HG02759 (cell line): ENCODE measurements around the gene C2CD4D.
"Not testable (repeated sequence)": the region's sequence is repeated elsewhere in the genome, so short reads cannot be mapped to it uniquely, and the experiment has no call there.

Source experiments
- ATAC-seq: cut with Tn5 transposase; IDR thresholded peaks from one replicate; pipeline ENCODE4 v1.9.1; 2021; ENCODE audit warnings: mild to moderate bottlenecking, moderate library complexity; ENCODE audit not compliant: unreplicated experiment

Gene C2CD4D

GRCh38 chr1:151839457-151840403, at the start of gene C2CD4D:
TSS of gene C2CD4D (minus strand) at chr1:151839820. CDS start at chr1:151838989, 831 bp downstream.
- peak; percentile 49 for ATAC-seq

GRCh38 chr1:151888972-151889570, 49.5 kb upstream of the C2CD4D start:
- no peak for ATAC-seq

GRCh38 chr1:151887028-151887427, 47.4 kb upstream of the C2CD4D start:
- ATAC-seq, result no peak

GRCh38 chr1:151885479-151885878, 45.9 kb upstream of the C2CD4D start:
- ATAC-seq, result no peak

GRCh38 chr1:151884879-151885278, 45.3 kb upstream of the C2CD4D start:
- not testable (repeated sequence) for ATAC-seq

- not testable (repeated sequence) for ATAC-seq
These were observed 44.8 kb upstream of the C2CD4D start for GRCh38 chr1:151884445-151884844.

GRCh38 chr1:151883898-151884297, 44.3 kb upstream of the C2CD4D start:
- ATAC-seq, result not testable (repeated sequence)

- ATAC-seq, result not testable (repeated sequence)
These were observed 43.3 kb upstream of the C2CD4D start for GRCh38 chr1:151882918-151883317.

GRCh38 chr1:151882466-151882865, 42.8 kb upstream of the C2CD4D start:
- no peak for ATAC-seq

- no peak for ATAC-seq
These were observed 41.9 kb upstream of the C2CD4D start for GRCh38 chr1:151881479-151881878.

GRCh38 chr1:151875419-151876097, 35.9 kb upstream of the C2CD4D start:
- no peak for ATAC-seq

GRCh38 chr1:151872776-151873175, 33.2 kb upstream of the C2CD4D start:
- not testable (repeated sequence) for ATAC-seq

GRCh38 chr1:151871284-151872030, 31.8 kb upstream of the C2CD4D start:
- no peak for ATAC-seq

GRCh38 chr1:151868486-151868885, 28.9 kb upstream of the C2CD4D start:
- ATAC-seq, result no peak

GRCh38 chr1:151867765-151868411, 28.3 kb upstream of the C2CD4D start:
- ATAC-seq, result no peak

- no peak for ATAC-seq
These were observed 27.7 kb upstream of the C2CD4D start for GRCh38 chr1:151867321-151867720.

GRCh38 chr1:151864411-151864810, 24.8 kb upstream of the C2CD4D start:
- no peak for ATAC-seq

- ATAC-seq, result no peak
These were observed 23.0 kb upstream of the C2CD4D start for GRCh38 chr1:151862604-151863003.

- no peak for ATAC-seq
These were observed 21.0 kb upstream of the C2CD4D start for GRCh38 chr1:151860504-151861187.

- ATAC-seq, result no peak
These were observed 20.3 kb upstream of the C2CD4D start for GRCh38 chr1:151859891-151860293.
